Esophagus muscularis mucosa (tissue), 4 donors: ENCODE data around the gene NR0B2. TPM values are rescaled to one million over a fixed set of nuclear protein-coding genes. Genes with fewer than 3 reads are reported as not detected.
A peak's percentile ranks its signal among the peaks of the same experiment; 100 is the strongest.

Experiments
- DNase-seq: peaks from one replicate; pipeline ENCODE4 v3.0.0-alpha.2; 2017; ENCODE audit errors: extremely low spot score
- H3K27ac ChIP-seq, 4 donors: fragments of 200-600 bp; sonication (generic); replicated peaks in 1 of 4; 1 replicate in 3 of 4; 2 replicates in 1 of 4; pipeline ENCODE4 v1.5.1; 2016 to 2019; ENCODE audit warnings: mild to moderate bottlenecking in 1 of 4
- H3K27me3 ChIP-seq, 4 donors: fragments of 200-600 bp; sonication (generic); one replicate each; pipeline versions ENCODE4 v1.5.1 to v1.6.0; 2016 to 2019
- H3K36me3 ChIP-seq, 4 donors: fragments of 200-600 bp; sonication (generic); one replicate each; pipeline ENCODE4 v1.5.1; 2016 to 2019
- H3K4me1 ChIP-seq, 4 donors: fragments of 200-600 bp; sonication (generic); one replicate each; pipeline ENCODE4 v1.5.1; 2016 to 2019
- H3K4me3 ChIP-seq, 4 donors: fragments of 200-600 bp; sonication (generic); 1 replicate in 2 of 4; 2 replicates in 2 of 4; pipeline ENCODE4 v1.5.1; 2016 to 2019; ENCODE audit warnings: mild to moderate bottlenecking in 4 of 4, moderate library complexity in 1 of 4
- H3K9me3 ChIP-seq, 4 donors: fragments of 200-600 bp; sonication (generic); 1 replicate in 3 of 4; 2 replicates in 1 of 4; pipeline ENCODE4 v1.5.1; 2016 to 2019
- CTCF ChIP-seq, 3 experiments: fragments of 200-600 bp in 2 of 3; fragments of 450-650 bp in 1 of 3; sonication (generic) in 2 of 3; IDR thresholded peaks; one replicate each; pipeline ENCODE4 v1.5.1; 2017 to 2019; ENCODE audit warnings: antibody characterized with exemption in 3 of 3, mild to moderate bottlenecking in 2 of 3, moderate library complexity in 1 of 3
- EP300 ChIP-seq: sonication (generic); formaldehyde crosslinking; IDR thresholded peaks from one replicate; pipeline ENCODE4 v1.6.1; 2017; ENCODE audit warnings: antibody characterized with exemption
- POLR2A ChIP-seq: fragments of 450-650 bp; IDR thresholded peaks from one replicate; pipeline ENCODE4 v1.6.1; 2017; ENCODE audit warnings: antibody characterized with exemption, moderate library complexity, mild to moderate bottlenecking, low read depth
- POLR2AphosphoS5 ChIP-seq, 2 donors: sonication (generic); formaldehyde crosslinking; IDR thresholded peaks; one replicate each; pipeline ENCODE4 v1.6.1; 2017; ENCODE audit warnings: antibody characterized with exemption in 2 of 2
- WGBS: methylation state at CpG from one replicate; pipeline ENCODE4 v1.1.5; 2018; 5-methylcytosine and 5-hydroxymethylcytosine counted together
- intact Hi-C: fragments of 100-400 bp; cut with DNase I; formaldehyde crosslinking; loops from one replicate; pipeline ENCODE4 v1.15.1; 2023
- total RNA-seq, 4 donors: library from RNA; depleted of rRNA; stranded (reverse); fragments of >200 nt; gene quantifications; one replicate each; pipeline versions ENCODE4 v1.1.0 to v1.2.1, GENCODE V29; 2016

Gene NR0B2
- total RNA-seq, 4 donors from 2014 or later: not detected

GRCh38 chr1:26921540-26922430, 8.0 kb upstream of the NR0B2 start, which contains the start of gene NUDC:
NUDC (plus strand) TSS chr1:26921743; CDS start chr1:26921849, 106 bp downstream.
- under 1% methylated on average over 49 of the region's 83 CpGs for WGBS
- H3K4me1 ChIP-seq: peaks cover 17 to 28% (median 24%) of the 10 kb centered on the region in 4 donors
- H3K36me3 ChIP-seq: peaks cover 27 to 34% (median 30%) of the 10 kb centered on the region in 4 donors
- peak within 1 kb of the TSS; percentile 77 to 98 (median 86) for H3K4me3 ChIP-seq
- no peaks in the 10 kb centered on the region for H3K27me3 ChIP-seq
- intact Hi-C loops: no loop called here
- peak; percentile 96 to 97 for TF ChIP-seq POLR2AphosphoS5 (IDR thresholded peaks at IDR 0.05)
- TF ChIP-seq POLR2A: peak; percentile 81
- no peak for TF ChIP-seq EP300
- peak; percentile 98 for DNase-seq
- no peaks in the 10 kb centered on the region for H3K9me3 ChIP-seq
- H3K27ac ChIP-seq: peak within 1 kb of the TSS; percentile 86 to 92 (median 88)

- peaks cover 17 to 28% (median 24%) of the 10 kb centered on the region in 4 donors for H3K4me1 ChIP-seq
- 9% methylated on average over 6 of the region's 7 CpGs for WGBS
- H3K27ac ChIP-seq: peak overlapping the region; percentile 86 to 92 (median 88)
- peaks cover 20 to 27% (median 25%) of the 10 kb centered on the region in 4 donors for H3K36me3 ChIP-seq
- intact Hi-C loops: no loop called here
- no peak for TF ChIP-seq CTCF (IDR thresholded peaks at IDR 0.05)
- no peak for TF ChIP-seq EP300
- no peak for TF ChIP-seq POLR2A
- no peak for TF ChIP-seq POLR2AphosphoS5 (IDR thresholded peaks at IDR 0.05)
- H3K4me3 ChIP-seq: peak overlapping the region; percentile 77 to 98 (median 86)
- H3K27me3 ChIP-seq: no peaks in the 10 kb centered on the region
- H3K9me3 ChIP-seq: no peaks in the 10 kb centered on the region
- no peak for DNase-seq
Observed at GRCh38 chr1:26921126-26921539, 7.4 kb upstream of the NR0B2 start.

- Histone ChIP-seq H3K4me1 (peaks cover 0 to 3% (median 0%) of the 10 kb centered on the region in 4 donors), H3K36me3 (peaks cover 0 to 1% (median 0%) of the 10 kb centered on the region in 4 donors), H3K4me3 (no peak overlapping the region), H3K27me3 (no peaks in the 10 kb centered on the region), H3K9me3 (no peaks in the 10 kb centered on the region), H3K27ac (no peak overlapping the region)
- 63% methylated on average over 5 of the region's 5 CpGs for WGBS
- TF ChIP-seq CTCF (IDR thresholded peaks at IDR 0.05) (no peak), EP300 (no peak), POLR2A (no peak), POLR2AphosphoS5 (IDR thresholded peaks at IDR 0.05) (no peak)
- no peak for DNase-seq
- intact Hi-C loops: no loop called here
Observed at GRCh38 chr1:26915204-26915842, 1.5 kb upstream of the NR0B2 start.

GRCh38 chr1:26913389-26913753, 404 bp downstream of the NR0B2 start:
- peaks cover 0 to 7% (median 0%) of the 10 kb centered on the region in 4 donors for H3K36me3 ChIP-seq
- peaks cover 0 to 3% (median 0%) of the 10 kb centered on the region in 4 donors for H3K4me1 ChIP-seq
- no peak overlapping the region for H3K27ac ChIP-seq
- WGBS: 88% methylated on average over 3 of the region's 5 CpGs
- intact Hi-C loops: no loop called here
- no peak overlapping the region for H3K4me3 ChIP-seq
- H3K27me3 ChIP-seq: no peaks in the 10 kb centered on the region
- no peaks in the 10 kb centered on the region for H3K9me3 ChIP-seq
- TF ChIP-seq CTCF (IDR thresholded peaks at IDR 0.05) (no peak), POLR2AphosphoS5 (IDR thresholded peaks at IDR 0.05) (no peak), EP300 (no peak), POLR2A (no peak)
- no peak for DNase-seq

- no peak for TF ChIP-seq EP300
- TF ChIP-seq POLR2A: no peak
- no peak for TF ChIP-seq POLR2AphosphoS5 (IDR thresholded peaks at IDR 0.05)
- TF ChIP-seq CTCF (IDR thresholded peaks at IDR 0.05): no peak
- intact Hi-C loops: no loop called here
- 68% methylated on average over 2 of the region's 2 CpGs for WGBS
- Histone ChIP-seq H3K4me3 (no peak overlapping the region), H3K36me3 (peaks cover 0 to 7% (median 0%) of the 10 kb centered on the region in 4 donors), H3K4me1 (peaks cover 0 to 3% (median 0%) of the 10 kb centered on the region in 4 donors), H3K27ac (no peak overlapping the region), H3K27me3 (no peaks in the 10 kb centered on the region), H3K9me3 (no peaks in the 10 kb centered on the region)
- no peak for DNase-seq
Observed at GRCh38 chr1:26912147-26912490, 1.7 kb downstream of the NR0B2 start.
